Measurements from ENCODE around the gene TTC33.
"Not testable (repeated sequence)": the region's sequence is repeated elsewhere in the genome, so short reads cannot be mapped to it uniquely, and the experiment has no call there.

Gene TTC33

DNA sequence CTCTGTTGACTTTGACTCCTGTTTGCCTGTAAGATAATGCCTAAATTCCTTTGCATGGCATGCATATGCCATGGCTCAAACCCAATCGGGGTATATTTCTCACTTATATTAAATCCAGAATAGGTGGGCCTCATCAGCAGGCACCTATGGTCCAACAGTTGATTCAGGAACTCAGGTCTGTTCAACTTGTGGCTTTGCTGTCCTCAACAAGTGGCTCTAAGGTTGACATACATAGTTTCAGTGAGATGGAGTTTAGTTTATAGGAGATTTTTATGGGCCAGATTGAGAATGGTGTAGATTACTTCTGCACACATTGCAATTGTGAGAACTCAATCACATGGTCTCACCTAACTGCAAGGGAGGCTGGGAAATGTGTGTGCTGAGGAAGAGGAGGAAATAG is 107.6 kb downstream of the TTC33 start:
- DNase-seq (ENCODE audit: low read depth) = no peak
- no peak overlapping the region for H3K4me3 ChIP-seq (ENCODE audit: low read depth, low read length)
- TF ChIP-seq, protein P1, sequence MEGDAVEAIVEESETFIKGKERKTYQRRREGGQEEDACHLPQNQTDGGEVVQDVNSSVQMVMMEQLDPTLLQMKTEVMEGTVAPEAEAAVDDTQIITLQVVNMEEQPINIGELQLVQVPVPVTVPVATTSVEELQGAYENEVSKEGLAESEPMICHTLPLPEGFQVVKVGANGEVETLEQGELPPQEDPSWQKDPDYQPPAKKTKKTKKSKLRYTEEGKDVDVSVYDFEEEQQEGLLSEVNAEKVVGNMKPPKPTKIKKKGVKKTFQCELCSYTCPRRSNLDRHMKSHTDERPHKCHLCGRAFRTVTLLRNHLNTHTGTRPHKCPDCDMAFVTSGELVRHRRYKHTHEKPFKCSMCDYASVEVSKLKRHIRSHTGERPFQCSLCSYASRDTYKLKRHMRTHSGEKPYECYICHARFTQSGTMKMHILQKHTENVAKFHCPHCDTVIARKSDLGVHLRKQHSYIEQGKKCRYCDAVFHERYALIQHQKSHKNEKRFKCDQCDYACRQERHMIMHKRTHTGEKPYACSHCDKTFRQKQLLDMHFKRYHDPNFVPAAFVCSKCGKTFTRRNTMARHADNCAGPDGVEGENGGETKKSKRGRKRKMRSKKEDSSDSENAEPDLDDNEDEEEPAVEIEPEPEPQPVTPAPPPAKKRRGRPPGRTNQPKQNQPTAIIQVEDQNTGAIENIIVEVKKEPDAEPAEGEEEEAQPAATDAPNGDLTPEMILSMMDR (IDR thresholded peaks at IDR 0.05; ENCODE audit: low read depth, low read length, missing control alignments) = no peak
- in situ Hi-C loops (cut with HindIII; ENCODE audit: low sequenced_read_pairs) = no loop called here

DNA sequence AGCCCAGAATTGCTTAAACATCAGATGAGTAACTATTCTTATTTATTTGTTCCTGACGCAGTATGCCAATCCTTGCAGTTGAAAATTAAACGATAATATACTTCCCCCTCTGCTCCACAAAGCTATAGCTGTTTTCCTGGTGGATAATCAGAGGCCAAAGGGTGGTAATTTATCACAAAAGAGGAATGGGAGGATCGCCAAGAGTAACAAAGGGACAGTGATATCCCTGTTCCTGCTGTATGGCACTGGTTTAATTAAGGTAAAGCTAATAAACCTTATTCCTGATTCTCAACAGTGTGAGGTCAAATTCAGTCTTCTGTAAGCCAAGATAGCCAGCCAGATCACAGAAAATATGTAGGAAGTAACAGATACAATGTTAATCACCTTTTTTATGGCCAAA is 109.5 kb downstream of the TTC33 start:
- TF ChIP-seq, protein P1 (IDR thresholded peaks at IDR 0.05; ENCODE audit: low read depth, low read length, missing control alignments) = no peak
- no peak overlapping the region for H3K4me3 ChIP-seq (ENCODE audit: low read depth, low read length)
- DNase-seq (ENCODE audit: low read depth) = no peak
- in situ Hi-C loops (cut with HindIII; ENCODE audit: low sequenced_read_pairs) = no loop called here

DNA sequence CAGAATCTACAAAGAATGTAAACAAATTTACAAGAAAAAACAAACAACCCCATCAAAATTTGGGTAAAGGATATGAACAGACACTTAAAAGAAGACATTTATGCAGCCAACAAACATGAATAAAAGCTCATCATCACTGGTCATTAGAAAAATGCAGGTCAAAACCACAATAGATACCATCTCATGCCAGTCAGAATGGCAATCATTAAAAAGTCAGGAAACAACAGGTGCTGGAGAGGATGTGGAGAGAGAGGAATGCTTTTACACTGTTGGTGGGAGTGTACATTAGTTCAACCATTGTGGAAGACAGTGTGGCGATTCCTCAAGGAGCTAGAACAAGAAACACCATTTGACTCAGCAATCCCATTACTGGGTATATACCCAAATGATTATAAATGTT is 116.2 kb downstream of the TTC33 start:
- in situ Hi-C loops (cut with HindIII; ENCODE audit: low sequenced_read_pairs); H3K4me3 ChIP-seq (ENCODE audit: low read depth, low read length); DNase-seq (ENCODE audit: low read depth): not testable (repeated sequence)

DNA sequence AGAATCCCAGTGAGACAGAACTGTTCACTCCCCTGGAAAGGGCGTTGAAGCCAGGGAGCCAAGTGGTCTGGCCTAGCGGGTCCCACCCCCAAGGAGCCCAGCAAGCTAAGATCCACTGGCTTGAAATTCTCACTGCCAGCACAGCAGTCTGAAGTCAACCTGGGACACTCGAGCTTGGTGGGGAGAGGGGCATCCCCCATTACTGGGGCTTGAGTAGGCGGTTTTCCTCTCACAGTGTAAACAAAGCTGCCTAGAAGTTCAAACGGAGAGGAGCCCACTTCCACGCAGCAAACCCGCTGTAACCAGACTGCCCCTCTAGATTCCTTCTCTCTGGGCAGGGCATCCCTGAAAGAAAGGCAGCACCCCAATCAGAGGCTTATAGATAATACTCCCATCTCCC is 121.2 kb downstream of the TTC33 start:
- in situ Hi-C loops (cut with HindIII; ENCODE audit: low sequenced_read_pairs) = no loop called here
- H3K4me3 ChIP-seq (ENCODE audit: low read depth, low read length) = no peak overlapping the region
- DNase-seq (ENCODE audit: low read depth) = no peak
- TF ChIP-seq, protein P1 (IDR thresholded peaks at IDR 0.05; ENCODE audit: low read depth, low read length, missing control alignments) = no peak

DNA sequence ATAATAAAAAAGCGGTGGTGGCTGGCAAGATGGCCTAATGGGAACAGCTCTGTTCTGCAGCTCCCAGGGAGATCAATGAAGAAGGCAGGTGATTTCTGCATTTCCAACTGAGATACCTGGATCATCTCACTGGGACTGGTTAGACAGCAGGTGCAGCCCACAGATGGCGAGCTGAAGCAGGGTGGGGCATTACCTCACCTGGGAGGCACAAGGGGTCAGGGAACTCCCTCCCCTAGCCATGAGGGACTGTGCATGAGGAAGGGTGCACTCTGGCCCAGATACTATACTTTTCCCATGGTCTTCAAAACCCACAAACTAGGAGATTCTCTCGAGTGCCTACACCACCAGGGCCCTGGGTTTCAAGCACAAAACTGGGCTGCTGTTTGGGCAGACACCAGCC is 121.6 kb downstream of the TTC33 start:
- TF ChIP-seq, protein P1 (IDR thresholded peaks at IDR 0.05; ENCODE audit: low read depth, low read length, missing control alignments) = no peak
- no peak for DNase-seq (ENCODE audit: low read depth)
- in situ Hi-C loops (cut with HindIII; ENCODE audit: low sequenced_read_pairs) = no loop called here
- H3K4me3 ChIP-seq (ENCODE audit: low read depth, low read length) = no peak overlapping the region

DNA sequence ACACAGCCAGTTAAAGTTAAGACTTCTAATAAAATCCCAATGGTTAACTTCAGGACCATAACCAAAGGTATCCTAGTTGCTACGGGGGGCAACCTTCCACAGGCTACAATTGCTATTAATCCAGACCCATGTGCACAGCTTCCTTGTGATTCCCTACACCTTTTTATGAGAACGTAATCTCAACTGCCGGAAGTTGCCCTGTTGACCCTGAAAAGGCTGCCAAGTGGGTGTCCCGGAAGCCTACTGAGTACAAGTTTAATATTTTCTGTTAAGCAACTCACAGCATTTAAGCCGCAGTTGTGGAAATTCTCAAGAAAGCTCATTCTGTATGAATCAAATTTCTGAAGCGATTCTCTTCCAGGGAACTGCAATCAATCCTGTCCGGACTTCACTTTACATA is 124.5 kb downstream of the TTC33 start:
- no peak for DNase-seq (ENCODE audit: low read depth)
- TF ChIP-seq, protein P1 (IDR thresholded peaks at IDR 0.05; ENCODE audit: low read depth, low read length, missing control alignments) = no peak
- in situ Hi-C loops (cut with HindIII; ENCODE audit: low sequenced_read_pairs) = no loop called here
- no peak overlapping the region for H3K4me3 ChIP-seq (ENCODE audit: low read depth, low read length)

DNA sequence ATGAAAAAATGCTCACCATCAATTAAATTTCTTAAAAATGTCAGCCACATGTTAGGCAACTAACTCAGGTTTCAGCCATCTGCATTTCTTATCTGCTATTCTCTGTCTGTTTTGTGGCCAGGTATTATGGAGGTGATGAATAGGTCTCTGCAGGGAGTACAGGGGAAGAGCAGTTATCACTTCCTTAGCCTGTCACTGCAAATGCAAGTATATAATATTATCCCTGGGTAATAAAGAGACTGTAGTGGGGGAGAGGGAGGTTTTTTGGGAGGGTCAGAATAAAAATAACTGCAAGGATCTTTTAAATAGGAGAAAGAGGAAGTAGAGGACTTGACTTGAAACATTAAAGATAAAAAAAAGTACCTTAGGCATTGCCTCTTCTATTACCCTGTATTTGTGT is 125.6 kb downstream of the TTC33 start:
- in situ Hi-C loops (cut with HindIII; ENCODE audit: low sequenced_read_pairs) = no loop called here
- DNase-seq (ENCODE audit: low read depth) = no peak
- TF ChIP-seq, protein P1 (IDR thresholded peaks at IDR 0.05; ENCODE audit: low read depth, low read length, missing control alignments) = no peak
- H3K4me3 ChIP-seq (ENCODE audit: low read depth, low read length) = no peak overlapping the region
